T-helper 1 cell treated with Interleukin-12 subunit alpha and Interleukin-12 subunit beta and Interleukin-4 antibody, amounts not matched to agents 30 ng/mL and 1 ng/mL, for 36 hours (primary cell): ENCODE results near the gene ZNF768. TPM values are rescaled to one million over a fixed set of nuclear protein-coding genes. Genes with fewer than 3 reads are reported as not detected.

Experiments used
- intact Hi-C: fragments of 100-400 bp; cut with micrococcal nuclease; formaldehyde crosslinking; loops from one replicate; pipeline ENCODE4 v1.15.1; 2024
- total RNA-seq: library from RNA; stranded (reverse); gene quantifications from 2 replicates; pipeline ENCODE4 v1.2.3, GENCODE V29; 2022

The ZNF768 gene
- total RNA-seq, result 6.7 and 6.9 TPM in 2 replicates

- intact Hi-C loops, result loop anchor here (2.0 to 5.0 kb wide), 6 partner anchors 53 to 173 kb away; partner anchors contain the start of genes FBRS, ITGAL, PRR14 and SRCAP
Observed at GRCh38 chr16:30526137-30526822, at the start of gene ZNF768. ZNF768 (minus strand) TSS chr16:30526566; CDS start chr16:30526413, 153 bp downstream.

- intact Hi-C loops, result no loop called here
Observed at GRCh38 chr16:30574678-30575077, 48.3 kb upstream of the ZNF768 start.

- intact Hi-C loops, result loop anchor here (1.0 to 2.0 kb wide), 11 partner anchors 13 to 576 kb away; partner anchors contain the start of genes FBRS, HIRIP3, PRR14 and TBC1D10B
Observed at GRCh38 chr16:30571445-30572322, 45.3 kb upstream of the ZNF768 start, which contains the start of gene ZNF688. ZNF688 (minus strand) TSS chr16:30571714; CDS start chr16:30571629, 85 bp downstream.

GRCh38 chr16:30570636-30571444 lies 44.5 kb upstream of the ZNF768 start:
- intact Hi-C loops, result no loop called here

DNA sequence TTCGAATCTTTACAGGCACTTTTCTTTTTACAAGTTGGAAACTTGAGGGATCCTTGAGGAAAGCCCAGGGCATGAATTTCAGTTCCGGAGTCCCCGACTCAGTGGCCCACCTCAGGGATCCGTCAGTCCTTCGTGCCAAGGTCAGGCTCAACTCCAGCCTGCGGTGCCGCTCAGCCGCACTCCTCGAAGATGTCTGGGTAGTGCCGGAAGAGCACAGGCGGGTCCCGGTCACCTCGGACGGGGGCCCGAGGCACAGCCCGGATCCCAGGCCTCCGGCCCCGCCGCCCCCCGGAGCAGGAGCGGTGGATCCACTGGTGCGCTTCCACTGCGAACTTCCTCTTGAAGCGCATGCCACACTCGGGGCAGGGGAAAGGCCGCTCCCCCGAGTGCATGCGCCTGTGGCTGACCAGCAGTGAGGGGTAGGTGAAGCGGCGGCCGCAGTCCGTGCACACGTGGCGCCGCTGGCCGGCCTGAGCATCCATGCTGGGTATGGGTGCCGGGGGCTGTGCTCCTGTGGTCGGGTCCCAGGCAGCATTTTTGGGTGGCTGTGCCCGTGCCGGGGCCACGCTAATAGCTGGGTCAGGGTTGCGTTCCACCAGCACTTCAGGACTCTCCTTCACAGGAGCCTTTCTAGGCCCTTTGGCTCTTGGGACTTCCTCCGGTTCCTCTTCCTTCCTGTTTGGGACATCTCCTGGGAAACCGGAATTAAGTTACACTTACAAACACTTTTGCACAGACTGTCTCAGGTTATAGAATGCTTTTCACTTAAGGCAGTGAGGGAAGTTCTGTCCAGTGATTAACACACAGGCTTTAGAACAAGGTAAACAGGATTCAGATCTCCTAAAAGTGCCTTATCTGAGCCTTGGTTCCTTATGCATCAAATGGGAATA lies 43.6 kb upstream of the ZNF768 start:
- intact Hi-C loops, result no loop called here

DNA sequence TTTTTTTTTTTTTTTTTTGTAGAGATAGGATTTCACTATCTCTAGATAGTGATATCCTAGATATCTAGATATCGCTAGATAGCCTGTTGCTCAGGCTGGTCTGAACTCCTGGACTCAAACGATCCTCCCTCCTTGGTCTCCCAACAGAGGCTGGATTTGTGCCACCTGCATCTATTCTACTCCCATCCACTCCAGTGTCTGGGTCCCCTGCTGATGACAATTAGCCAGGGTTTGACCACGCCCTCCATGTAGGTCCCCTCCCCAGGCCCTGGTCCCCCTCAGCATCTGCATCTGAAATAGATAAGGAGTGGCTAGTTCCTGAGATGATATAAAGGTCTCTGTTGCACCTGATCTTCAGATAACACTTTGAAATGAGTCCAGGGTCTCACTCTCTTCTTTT lies 42.9 kb upstream of the ZNF768 start:
- intact Hi-C loops, result no loop called here

DNA sequence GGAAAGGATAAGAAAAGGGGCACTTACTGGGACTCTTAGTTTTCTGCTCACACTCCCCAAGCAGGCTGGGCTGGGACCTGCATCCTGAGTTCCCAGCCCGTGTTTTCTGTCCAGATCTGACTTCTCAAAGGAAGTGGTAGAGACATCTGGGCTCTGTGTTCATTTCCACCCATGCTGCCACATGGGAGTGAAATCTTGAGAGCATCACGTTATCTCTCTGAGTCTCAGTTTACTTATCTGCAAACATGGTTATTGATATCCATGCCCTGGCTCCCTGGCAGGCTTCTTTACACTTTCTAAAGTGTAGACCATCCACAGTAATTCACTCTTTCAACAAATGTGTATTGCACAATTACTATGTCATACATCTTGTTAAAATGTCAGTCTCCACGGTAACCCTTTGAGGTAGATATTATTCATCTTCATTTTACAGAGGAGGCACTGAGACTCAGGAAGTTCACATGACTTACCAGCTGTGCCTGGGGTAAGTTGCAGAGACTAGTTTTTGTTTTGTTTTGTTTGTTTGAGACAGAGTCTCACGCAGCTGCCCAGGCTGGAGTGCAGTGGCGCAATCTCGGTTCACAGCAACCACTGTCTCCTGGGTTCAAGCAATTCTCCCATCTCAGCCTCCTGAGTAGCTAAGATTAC lies 41.7 kb upstream of the ZNF768 start:
- intact Hi-C loops, result loop anchor here (1.0 kb wide), 3 partner anchors 10 to 138 kb away; partner anchors contain the start of genes DCTPP1 and ZNF764

DNA sequence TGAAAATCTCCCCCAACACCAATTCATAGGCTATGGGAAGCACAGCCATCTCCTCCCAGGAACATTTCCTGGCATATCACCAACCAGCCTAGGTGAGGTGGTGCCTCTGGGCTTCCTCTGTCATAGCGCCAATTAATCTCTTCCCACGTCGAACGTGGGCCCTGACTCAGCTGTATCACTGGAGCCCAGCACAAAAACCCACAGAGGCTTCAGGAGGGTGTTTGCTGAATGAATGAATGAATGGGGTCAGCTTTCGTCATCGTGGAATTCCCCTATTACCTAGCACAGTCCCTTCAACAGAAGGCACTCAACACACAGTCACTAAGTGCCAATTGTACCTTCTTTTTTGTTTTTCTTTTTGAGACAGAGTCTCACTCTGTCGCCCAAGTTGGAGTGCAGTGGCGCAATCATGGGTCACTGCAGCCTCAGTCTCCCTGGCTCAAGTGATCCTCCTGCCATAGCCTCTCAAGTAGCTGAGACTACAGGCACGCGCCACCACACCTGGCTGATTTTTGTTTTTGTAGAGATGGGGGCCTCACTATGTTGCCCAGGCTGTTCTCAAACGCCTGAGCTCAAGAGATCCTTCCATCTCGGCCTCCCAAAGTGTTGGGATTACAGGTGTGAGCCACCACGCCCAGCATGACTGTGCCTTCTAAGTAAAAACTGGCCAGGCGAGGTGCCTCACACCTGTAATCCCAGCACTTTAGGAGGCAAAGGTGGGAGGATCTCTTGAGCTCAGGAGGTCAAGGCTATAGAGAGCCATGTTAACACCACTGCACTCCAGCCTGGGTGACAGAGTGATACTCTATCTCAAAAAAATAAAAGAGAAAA lies 41.0 kb upstream of the ZNF768 start:
- intact Hi-C loops, result no loop called here

DNA sequence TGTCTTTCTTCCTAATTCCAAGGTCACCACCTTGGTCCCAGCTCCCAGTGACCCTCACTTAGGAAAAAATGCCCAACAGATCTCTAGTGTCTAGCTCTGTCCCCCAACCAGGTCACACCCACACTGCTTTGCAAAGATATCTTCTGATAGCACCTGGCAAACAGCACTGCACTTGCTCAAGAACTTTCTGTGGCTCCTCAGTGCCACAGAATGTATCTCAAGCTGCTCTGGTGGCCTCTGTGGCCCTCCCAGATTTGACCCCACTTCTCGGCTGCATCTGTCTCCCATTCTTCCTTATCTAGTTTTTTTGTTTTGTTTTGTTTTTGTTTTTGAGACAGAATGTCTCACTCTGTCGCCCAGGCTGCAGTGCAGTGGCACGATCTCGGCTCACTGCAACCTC lies 40.2 kb upstream of the ZNF768 start:
- intact Hi-C loops, result no loop called here

GRCh38 chr16:30565984-30566383 lies 39.6 kb upstream of the ZNF768 start:
- intact Hi-C loops, result no loop called here

GRCh38 chr16:30565526-30565925 lies 39.2 kb upstream of the ZNF768 start:
- intact Hi-C loops, result no loop called here

- intact Hi-C loops, result no loop called here
Observed at GRCh38 chr16:30562021-30562420, 35.7 kb upstream of the ZNF768 start.

GRCh38 chr16:30561089-30561816 lies 34.9 kb upstream of the ZNF768 start:
- intact Hi-C loops, result no loop called here

DNA sequence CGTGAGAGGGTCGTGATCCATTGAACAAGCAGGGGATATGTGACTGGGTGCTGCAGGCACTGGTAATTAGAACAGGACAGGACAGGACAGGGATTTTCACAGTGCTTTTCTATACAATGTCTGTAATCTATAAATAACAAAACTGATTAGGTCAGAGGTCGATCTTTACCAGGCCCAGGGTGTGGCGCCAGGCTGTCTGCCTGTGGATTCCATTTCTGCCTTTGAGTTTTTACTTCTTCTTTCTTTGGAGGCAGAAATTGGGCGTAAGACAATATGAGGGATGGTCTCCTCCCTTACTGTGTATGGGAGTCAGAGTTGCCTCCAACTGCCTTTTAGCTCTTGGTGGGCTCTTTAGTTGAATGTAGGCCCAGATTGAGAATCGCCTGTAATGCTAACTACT lies 33.3 kb upstream of the ZNF768 start:
- intact Hi-C loops, result loop anchor here (2.0 kb wide), 1 partner anchor 99 kb away; the partner anchor contains the start of gene FBRS

- intact Hi-C loops, result loop anchor here (1.0 to 2.0 kb wide), 14 partner anchors 9 to 363 kb away; partner anchors contain the start of genes DCTPP1, FBRS, PHKG2 and PRR14
Observed at GRCh38 chr16:30558789-30559377, 32.5 kb upstream of the ZNF768 start.

DNA sequence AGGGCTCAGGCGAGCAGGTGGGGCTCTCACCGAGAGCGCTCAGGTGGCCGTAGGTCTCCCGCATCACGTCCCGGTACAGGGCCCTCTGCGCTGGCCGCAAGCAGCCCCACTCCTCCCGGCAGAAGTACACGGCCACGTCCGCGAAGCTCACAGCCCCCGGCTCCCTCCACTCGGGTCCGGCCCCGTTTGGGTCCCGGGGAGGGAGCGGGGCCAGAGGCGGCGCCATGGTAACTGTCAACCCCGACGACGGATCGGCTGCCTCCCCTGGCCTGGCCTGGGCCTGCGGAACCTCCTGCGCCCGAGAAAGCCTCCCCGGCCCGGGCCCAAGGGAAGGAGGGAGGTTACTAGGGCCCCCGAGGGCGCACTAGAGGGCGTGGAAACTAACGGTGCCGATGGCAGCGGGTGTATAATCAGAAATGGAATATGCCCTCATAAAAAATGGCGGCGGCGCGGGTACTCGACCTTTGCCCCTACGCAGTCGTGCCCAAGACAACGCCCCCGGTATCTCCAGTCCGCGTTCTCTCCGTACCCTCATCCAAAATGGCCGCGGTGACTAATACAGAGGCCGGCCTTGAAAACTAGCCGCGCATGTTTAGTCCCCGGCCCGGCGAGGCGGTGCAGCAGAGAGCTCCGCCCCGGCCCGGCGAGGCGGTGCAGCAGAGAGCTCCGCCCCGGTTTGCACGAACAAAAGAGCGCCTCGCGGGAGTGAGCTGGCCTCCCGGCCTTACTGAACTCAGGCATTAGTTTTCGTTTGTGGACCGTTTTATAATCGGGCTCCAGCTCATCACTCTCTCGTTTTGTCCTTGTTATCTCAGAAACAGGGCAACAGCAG lies 31.8 kb upstream of the ZNF768 start, which contains the start of gene ZNF764:
Gene ZNF764, minus strand, starts transcription at position 418 of the 832 bp plus-strand sequence. Its CDS starts 192 bp downstream, at position 226.
- intact Hi-C loops, result loop anchor here (1.0 to 2.0 kb wide), 14 partner anchors 10 to 364 kb away; partner anchors contain the start of genes DCTPP1, FBRS, PHKG2 and PRR14

GRCh38 chr16:30557707-30557956 lies 31.3 kb upstream of the ZNF768 start:
- intact Hi-C loops, result no loop called here
